Lower leg skin (tissue), 4 donors: ENCODE measurements around the gene KDELR1. TPM values are rescaled to one million over a fixed set of nuclear protein-coding genes. Genes with fewer than 3 reads are reported as not detected.

Experiments
- DNase-seq, 2 donors: peaks; one replicate each; pipeline ENCODE4 v3.0.0-alpha.2; 2019; ENCODE audit warnings: low spot score in 2 of 2
- H3K4me3 ChIP-seq: fragments of 200-600 bp; sonication (generic); 2 replicates; pipeline ENCODE4 v1.5.1; 2017; ENCODE audit warnings: mild to moderate bottlenecking, low read depth; ENCODE audit not compliant: poor library complexity, severe bottlenecking
- CTCF ChIP-seq, 3 donors: fragments of 450-650 bp; IDR thresholded peaks; one replicate each; pipeline ENCODE4 v1.5.1; 2016; ENCODE audit warnings: antibody characterized with exemption in 3 of 3, mild to moderate bottlenecking in 3 of 3, moderate library complexity in 2 of 3
- POLR2A ChIP-seq, 2 donors: fragments of 450-650 bp; IDR thresholded peaks; one replicate each; pipeline ENCODE4 v1.6.1; 2016 to 2017; ENCODE audit warnings: antibody characterized with exemption in 2 of 2, mild to moderate bottlenecking in 1 of 2, moderate library complexity in 1 of 2
- WGBS, 2 donors: methylation state at CpG; one replicate each; pipeline ENCODE4 v1.1.5; 2018; 5-methylcytosine and 5-hydroxymethylcytosine counted together
- intact Hi-C: fragments of 100-400 bp; cut with DNase I; formaldehyde crosslinking; loops from one replicate; pipeline ENCODE4 v1.15.0; 2023; ENCODE audit warnings: low total_unique reads
- total RNA-seq, 4 donors: library from RNA; depleted of rRNA; stranded (reverse); fragments of >200 nt; gene quantifications; one replicate each; pipeline ENCODE4 v1.1.0, GENCODE V29; 2016

KDELR1 gene
- total RNA-seq, 4 donors from 2014 or later, result 71.3 to 99.6 (median 80.3) TPM

DNA sequence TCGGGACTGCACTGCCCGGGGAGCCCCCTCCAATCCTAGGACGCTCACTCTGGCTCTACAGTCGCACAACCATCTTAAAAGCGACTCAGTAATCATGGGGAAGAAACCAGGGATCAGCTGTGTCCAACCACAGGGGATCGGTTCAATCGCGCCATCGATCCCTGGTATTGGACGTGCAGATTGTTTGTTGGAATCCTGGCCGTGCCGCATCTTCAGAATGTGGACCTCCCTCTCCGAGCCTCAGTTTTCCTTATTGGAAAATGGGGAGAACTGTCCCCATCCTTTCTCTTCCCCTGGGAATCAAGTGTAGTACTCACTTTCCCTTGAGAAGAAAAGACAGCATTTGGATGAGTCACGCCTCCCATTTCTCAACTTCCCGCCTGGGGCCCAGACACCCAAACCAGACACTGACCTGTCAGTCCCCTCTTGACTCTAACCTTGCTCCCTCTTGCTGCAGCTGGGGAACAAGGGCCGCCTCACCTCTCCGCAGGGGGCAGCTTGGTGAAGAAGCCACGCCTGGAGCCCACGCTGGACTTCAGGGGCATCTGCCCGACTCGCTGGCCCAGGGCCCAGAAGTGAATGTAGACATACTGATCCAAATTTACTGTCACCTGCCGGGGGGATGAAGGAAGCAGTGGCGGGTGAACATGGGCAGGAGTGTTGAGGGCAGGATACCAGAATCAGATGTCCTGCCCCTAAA is 48.4 kb downstream of the KDELR1 start:
- WGBS, 2 donors, result 90 to 91% methylated on average over 23 of the region's 23 CpGs
- H3K4me3 ChIP-seq, result no peak overlapping the region

DNA sequence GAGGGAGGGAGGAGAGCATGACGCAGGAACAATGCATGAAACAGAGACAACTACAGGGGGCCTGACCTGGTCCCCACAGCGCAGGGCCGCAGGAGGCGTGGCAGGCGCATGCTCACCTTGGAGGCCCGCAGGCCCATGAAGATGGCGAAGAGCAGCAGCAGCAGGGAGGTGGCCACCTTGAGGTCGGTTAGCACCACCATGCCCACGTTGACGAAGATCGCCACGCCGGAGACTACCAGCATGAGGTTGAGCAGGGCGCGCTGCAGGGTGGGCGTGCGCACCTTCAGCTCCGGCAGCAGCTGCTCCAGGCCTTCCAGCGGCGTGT is 49.0 kb downstream of the KDELR1 start:
- intact Hi-C loops, result no loop called here
- DNase-seq, result no peak
- TF ChIP-seq CTCF (IDR thresholded peaks at IDR 0.05) (no peak), POLR2A (IDR thresholded peaks at IDR 0.05) (no peak)
- no peak overlapping the region for H3K4me3 ChIP-seq
- WGBS, 2 donors, result 92 to 93% methylated on average over 19 to 20 of the region's 20 CpGs

More for the DNA sequence above, 48.4 kb downstream of the KDELR1 start:
- intact Hi-C loops, result no loop called here
- DNase-seq, result no peak
- TF ChIP-seq POLR2A (IDR thresholded peaks at IDR 0.05) (no peak), CTCF (IDR thresholded peaks at IDR 0.05) (no peak)

- 92 to 94% methylated on average over 10 of the region's 10 CpGs for WGBS, 2 donors
- no peak overlapping the region for H3K4me3 ChIP-seq
- intact Hi-C loops, result no loop called here
- TF ChIP-seq CTCF (IDR thresholded peaks at IDR 0.05), result no peak
- TF ChIP-seq POLR2A (IDR thresholded peaks at IDR 0.05), result no peak
- DNase-seq, result no peak
These were observed 49.6 kb downstream of the KDELR1 start for GRCh38 chr19:48341515-48342413.

- intact Hi-C loops, result no loop called here
- H3K4me3 ChIP-seq, result no peak overlapping the region
- WGBS, 2 donors, result 60 to 72% methylated on average over 11 of the region's 11 CpGs
- TF ChIP-seq POLR2A (IDR thresholded peaks at IDR 0.05), result no peak
- no peak for TF ChIP-seq CTCF (IDR thresholded peaks at IDR 0.05)
- peak in 1 of 2 donors; percentile 55 for DNase-seq
These were observed 50.4 kb downstream of the KDELR1 start for GRCh38 chr19:48340995-48341394.

DNA sequence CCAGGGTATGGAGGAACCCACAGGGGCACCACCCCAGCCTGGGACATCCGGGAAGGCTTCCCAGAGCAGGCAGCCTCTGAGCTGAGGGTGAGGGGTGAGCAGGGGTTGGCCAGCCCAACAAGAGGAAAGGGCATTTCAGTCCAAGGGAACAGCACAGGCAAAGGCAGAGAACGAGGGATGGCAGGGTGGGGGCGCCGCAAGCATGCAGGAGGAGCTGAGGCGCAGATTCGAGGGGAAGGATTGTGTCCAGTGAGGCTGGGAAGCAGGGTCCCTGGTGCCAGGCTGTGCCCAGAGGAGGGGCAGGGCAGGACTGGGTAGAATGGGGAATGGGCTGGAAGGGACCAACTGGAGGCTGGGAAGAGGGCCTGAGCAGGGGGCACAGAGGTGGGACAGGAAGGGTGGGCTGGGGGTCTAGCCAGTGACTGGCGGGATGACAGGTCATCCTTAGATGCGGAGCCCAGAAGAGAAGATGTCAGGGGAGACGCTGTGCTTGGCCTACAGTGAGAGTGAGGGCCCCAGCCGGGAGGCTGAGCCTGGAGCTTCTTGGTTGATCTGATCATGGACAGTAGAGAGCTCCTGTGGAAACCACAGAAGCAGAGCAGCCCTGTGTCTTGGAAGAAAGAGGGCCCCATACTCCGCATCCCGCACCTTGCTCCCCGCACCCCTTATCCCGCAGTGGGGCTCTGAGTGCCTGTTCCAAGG is 52.4 kb downstream of the KDELR1 start:
- TF ChIP-seq POLR2A (IDR thresholded peaks at IDR 0.05) (no peak), CTCF (IDR thresholded peaks at IDR 0.05) (no peak)
- intact Hi-C loops, result no loop called here
- H3K4me3 ChIP-seq, result no peak overlapping the region
- WGBS, 2 donors, result 93% methylated on average over 14 of the region's 14 CpGs
- DNase-seq, result no peak
